MM.1S (cell line): ENCODE data around the gene MEGF11.

ENCODE experiments used
- EZH2 ChIP-seq: fragments of 300-600 bp; sonication (generic); optimal IDR thresholded peaks from 2 replicates; pipeline ENCODE3; 2017; ENCODE audit warnings: low read depth, mild to moderate bottlenecking, antibody characterized with exemption, low read length, mixed read lengths
- TF ChIP-seq, protein P1 (sequence below): fragments of 300-600 bp; sonication (generic); IDR thresholded peaks from 2 replicates; pipeline ENCODE4 v1.5.1; 2016; ENCODE audit warnings: antibody characterized with exemption, low read length, mixed read lengths

DNA sequence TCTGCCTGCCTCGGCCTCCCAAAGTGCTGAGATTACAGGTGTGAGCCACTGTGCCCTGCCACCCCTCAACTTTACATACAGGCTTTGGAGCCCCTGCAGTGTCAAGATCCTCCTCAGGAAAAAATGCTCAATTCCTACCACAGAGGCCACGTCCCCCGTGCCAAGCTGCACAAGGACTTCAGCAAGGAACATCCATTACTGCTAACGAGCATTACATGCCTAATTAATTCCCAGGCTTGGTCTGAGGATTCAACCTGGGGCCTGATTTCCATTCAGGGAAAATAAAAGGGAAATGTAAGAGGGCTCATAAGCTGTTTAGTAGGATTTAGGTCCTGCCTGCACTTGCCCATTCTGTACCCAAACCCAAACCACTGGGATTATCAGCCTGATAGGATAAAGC lies 222.9 kb downstream of the MEGF11 start:
- TF ChIP-seq EZH2, result no peak
- TF ChIP-seq, protein P1, sequence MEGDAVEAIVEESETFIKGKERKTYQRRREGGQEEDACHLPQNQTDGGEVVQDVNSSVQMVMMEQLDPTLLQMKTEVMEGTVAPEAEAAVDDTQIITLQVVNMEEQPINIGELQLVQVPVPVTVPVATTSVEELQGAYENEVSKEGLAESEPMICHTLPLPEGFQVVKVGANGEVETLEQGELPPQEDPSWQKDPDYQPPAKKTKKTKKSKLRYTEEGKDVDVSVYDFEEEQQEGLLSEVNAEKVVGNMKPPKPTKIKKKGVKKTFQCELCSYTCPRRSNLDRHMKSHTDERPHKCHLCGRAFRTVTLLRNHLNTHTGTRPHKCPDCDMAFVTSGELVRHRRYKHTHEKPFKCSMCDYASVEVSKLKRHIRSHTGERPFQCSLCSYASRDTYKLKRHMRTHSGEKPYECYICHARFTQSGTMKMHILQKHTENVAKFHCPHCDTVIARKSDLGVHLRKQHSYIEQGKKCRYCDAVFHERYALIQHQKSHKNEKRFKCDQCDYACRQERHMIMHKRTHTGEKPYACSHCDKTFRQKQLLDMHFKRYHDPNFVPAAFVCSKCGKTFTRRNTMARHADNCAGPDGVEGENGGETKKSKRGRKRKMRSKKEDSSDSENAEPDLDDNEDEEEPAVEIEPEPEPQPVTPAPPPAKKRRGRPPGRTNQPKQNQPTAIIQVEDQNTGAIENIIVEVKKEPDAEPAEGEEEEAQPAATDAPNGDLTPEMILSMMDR, result no peak
